LoVo (cell line): ENCODE data around the gene SRCIN1.
"Not testable (repeated sequence)": the region's sequence is repeated elsewhere in the genome, so short reads cannot be mapped to it uniquely, and the experiment has no call there.

Experiments used
- DNase-seq: peaks from one replicate; pipeline ENCODE4 v3.0.0-alpha.2; 2016; ENCODE audit warnings: low spot score

SRCIN1 gene, protein sequence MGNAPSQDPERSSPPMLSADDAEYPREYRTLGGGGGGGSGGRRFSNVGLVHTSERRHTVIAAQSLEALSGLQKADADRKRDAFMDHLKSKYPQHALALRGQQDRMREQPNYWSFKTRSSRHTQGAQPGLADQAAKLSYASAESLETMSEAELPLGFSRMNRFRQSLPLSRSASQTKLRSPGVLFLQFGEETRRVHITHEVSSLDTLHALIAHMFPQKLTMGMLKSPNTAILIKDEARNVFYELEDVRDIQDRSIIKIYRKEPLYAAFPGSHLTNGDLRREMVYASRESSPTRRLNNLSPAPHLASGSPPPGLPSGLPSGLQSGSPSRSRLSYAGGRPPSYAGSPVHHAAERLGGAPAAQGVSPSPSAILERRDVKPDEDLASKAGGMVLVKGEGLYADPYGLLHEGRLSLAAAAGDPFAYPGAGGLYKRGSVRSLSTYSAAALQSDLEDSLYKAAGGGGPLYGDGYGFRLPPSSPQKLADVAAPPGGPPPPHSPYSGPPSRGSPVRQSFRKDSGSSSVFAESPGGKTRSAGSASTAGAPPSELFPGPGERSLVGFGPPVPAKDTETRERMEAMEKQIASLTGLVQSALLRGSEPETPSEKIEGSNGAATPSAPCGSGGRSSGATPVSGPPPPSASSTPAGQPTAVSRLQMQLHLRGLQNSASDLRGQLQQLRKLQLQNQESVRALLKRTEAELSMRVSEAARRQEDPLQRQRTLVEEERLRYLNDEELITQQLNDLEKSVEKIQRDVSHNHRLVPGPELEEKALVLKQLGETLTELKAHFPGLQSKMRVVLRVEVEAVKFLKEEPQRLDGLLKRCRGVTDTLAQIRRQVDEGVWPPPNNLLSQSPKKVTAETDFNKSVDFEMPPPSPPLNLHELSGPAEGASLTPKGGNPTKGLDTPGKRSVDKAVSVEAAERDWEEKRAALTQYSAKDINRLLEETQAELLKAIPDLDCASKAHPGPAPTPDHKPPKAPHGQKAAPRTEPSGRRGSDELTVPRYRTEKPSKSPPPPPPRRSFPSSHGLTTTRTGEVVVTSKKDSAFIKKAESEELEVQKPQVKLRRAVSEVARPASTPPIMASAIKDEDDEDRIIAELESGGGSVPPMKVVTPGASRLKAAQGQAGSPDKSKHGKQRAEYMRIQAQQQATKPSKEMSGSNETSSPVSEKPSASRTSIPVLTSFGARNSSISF

DNA sequence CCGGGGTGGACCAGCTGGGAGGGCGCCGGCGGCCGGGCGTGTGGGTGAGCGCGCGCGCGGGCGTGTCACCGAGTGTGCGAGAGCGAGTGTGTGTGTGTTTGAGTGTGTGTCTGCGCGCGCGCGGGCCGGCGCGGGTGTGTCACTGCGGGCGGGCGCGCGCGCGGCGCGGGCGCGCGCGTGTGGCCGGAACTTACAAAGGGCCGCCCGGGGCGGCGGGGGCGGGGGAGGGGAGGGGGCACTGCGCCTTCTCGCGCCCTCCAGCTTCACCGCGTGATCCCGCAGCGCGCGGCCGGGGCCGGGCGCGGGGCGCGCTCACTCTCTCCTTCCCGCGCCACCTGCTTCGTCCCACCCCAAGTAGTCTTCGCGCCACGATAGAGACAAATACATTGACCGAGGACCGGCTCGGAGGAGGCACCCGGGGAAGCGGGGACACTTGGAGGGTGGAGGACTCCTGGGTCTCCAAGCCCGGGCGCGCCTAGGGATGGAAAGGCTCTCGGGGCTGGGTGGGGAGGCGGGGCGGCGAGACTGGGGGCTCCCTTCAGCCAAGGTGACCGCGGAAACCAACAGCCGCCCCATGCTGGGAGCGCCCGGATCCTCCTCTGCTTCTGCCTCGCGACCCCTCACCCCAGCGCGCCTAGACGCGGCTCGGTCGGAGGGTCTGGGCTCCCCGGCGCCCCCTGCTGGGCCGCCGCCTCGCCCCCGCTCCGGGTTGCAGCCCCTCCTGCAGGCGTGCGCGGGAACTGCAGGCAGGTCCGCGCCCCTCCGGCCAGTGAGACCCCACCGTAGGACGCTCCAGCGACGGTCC lies at the start of gene SRCIN1:
Gene SRCIN1, minus strand, starts transcription at position 112 of the 805 bp plus-strand sequence. CDS start 247 bp downstream, outside the sequence.
- DNase-seq: peak; percentile 64

DNA sequence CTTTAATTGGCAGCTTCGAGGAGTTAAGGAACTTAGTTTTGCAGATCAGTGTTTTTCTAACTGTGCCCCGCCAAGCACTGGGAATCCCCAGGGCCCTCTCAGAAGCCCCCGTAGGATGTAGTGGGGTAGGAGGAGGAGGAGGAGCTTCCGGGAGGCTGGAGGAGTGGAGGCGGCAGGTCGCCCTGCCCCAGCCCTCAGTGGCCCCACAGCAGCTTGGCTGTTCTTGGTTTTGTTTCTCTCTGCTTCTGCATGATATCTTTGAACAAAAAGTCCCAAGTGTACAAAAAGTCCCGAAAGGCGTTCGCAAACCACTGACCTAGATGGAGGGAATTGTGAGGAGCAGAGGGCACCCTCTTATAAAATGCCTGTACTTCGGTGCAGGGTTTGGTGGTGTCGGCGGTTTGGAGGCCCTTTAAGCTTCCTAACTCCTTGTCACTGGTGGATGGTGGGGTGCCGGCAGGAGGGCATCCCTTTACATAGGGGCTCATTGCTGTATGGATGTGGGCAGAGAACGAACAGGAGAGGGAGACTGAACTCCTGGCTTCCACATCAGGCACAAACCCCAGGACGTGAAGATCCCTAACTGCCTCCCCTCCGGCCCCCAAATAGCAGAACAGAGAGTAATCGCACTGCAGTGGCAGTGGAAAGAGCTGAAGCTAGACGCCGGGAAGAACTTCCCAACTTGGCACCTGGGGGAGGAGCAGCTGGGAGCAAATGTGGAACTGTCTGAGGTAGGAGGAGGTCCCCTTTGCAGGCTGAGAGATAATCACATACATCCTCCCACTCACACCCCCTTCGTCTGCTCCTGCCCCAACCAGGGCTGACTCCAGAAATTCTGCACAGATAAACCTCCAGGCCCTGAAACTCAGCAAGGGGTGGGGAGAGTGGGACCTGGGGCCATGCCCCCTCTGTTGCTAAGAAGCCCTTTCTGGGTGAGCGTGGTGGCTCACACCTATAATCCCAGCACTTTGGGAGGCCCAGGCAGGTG lies 49.0 kb upstream of the SRCIN1 start:
- no peak for DNase-seq

DNA sequence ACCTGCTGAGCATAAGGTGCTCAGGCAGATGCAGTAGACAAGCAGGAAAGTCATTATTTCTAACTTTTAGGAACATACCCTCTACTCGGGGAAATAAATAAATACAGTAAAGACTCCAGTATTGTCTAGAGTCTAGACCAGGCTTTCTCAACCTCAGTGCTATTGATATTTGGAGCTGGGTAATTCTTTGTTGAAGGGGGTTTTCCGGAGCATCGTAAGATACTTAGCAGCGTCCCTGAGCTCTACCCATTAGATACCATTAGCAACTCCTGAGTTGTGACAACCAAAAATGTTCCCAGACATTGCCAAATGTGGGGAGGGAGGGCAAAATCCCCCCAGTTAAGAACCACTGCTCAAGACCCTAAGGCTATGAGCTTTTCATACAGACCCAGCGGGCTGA lies 47.9 kb upstream of the SRCIN1 start:
- DNase-seq: no peak

DNA sequence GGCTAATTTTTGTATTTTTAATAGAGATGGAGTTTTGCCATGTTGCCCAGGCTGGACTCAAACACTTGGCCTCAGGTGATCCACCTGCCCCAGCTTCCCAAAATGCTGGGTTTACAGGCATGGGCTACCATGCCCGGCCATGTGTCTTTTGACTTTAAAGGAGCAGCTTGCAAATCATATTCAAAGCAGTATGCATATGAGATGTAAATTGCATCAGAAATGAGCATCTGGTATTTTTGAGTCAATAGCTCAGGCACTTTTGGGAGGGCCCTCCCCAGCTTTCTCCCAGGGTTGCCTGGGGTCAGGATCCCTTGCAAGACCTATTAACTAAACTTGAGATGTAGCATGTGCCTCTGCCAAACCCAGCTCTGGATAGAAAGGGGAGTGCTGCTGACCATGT lies 47.5 kb upstream of the SRCIN1 start:
- no peak for DNase-seq

DNA sequence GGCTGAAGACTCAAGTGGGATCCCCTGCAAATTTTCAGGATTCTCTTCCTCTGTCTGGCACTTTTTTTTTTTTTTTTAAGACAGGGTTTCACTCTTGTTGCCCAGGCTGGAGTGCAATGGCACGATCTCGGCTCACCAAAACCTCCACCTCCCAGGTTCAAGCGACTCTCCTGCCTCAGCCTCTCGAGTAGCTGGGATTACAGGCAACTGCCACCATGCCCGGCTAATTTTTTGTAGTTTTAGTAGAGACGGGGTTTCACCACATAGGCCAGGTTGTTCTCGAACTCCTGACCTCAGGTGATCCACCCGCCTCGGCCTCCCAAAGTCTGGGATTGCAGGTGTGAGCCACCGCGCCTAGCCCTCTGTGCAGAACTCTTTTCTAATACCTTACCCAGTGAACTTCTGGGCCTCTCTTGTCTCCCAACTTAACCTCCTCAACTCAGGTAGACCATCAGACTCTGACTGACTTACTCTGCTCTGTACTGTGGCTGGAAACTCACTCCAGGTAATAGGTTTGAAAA lies 45.0 kb upstream of the SRCIN1 start:
- DNase-seq: not testable (repeated sequence)

DNA sequence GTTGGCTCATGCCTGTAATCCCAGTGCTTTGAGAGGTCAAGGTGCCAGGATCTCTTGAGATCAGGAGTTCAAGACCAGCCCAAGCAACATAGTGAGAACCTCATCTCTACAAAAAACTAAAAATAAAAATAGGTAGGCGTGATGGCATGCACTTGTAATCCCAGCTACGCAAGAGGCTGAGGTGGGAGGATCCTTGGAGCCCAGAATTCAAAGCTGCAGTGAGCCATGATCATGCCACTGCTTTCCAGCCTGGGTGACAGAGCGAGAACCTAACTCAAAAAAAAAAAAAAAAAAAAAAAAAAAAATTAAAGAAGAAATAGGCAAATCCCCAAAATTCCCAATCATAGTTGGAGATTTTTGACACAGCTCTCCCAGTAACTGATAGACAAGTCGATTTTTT lies 32.2 kb upstream of the SRCIN1 start:
- no peak for DNase-seq

DNA sequence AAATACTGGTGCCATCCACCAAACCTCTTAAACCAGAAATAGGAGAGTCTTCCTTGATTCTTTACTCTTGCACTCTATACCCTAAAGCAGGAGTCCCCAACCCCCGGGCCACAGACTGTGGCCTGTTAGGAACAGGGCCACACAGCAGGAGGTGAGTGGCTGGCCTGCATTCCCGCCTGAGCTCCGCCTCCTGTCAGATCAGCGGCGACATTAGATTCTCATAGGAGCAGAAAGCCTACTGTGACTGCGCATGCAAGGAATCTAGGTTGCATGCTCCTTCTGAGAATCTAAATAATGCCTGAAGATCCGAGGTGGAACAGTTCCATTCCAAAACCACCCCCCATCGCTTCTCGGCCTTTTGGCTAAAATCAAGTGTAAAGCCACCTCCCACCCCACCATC lies 30.3 kb upstream of the SRCIN1 start:
- DNase-seq: no peak

DNA sequence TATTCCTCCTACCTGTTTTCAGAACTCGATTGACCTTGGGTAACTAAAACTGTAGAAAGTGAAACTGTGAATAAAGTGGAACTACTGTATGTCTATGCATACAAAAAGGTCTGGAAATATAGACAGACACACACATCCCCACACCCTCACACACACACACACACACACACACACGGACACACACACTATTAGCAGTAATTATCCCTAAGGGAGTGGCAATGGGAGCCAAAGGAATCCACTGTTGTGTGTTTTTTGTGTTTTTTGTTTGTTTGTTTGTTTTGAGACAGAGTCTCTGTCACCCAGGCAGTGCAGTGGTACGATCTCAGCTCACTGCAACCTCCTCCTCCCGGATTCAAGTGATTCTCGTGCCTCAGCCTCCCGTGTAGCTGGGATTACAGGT lies 26.6 kb upstream of the SRCIN1 start:
- no peak for DNase-seq

DNA sequence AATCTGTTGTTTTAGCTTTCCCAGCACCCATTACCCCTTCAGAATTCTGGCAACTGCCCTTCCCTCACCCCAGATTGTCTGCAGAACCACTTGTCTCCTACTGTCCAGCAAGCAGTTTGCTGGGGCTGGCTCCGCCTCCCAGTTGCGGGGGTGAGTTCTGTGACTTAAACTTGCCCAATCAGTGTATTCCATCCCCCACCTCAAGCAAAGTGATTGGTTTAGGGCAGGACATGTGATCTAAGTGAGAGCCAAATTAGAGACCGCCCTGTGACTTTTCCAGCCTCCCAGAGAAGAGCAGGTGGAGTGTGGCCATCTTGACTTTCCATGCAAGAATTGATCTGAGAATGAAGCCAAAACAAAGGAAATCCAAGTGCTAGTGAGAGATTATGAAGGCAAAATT lies 22.7 kb upstream of the SRCIN1 start:
- no peak for DNase-seq

DNA sequence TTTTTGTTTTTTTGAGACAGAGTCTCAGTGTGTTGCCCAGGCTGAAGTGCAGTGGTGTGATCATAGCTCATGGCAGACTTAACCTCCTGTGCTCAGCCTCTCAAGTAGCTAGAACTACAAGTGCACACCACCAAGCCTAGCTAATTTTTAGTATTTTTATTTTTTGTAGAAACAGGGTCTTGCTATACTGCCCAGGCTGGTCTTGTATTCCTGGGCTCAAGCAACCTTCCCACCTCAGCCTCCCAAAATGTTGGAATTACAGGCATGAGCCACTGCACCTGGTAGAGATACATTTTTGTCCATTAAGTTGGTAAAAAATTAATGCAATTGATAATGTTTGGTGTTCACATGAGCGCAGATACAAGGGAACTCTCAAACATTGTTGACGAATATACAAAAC lies 22.2 kb upstream of the SRCIN1 start:
- no peak for DNase-seq

DNA sequence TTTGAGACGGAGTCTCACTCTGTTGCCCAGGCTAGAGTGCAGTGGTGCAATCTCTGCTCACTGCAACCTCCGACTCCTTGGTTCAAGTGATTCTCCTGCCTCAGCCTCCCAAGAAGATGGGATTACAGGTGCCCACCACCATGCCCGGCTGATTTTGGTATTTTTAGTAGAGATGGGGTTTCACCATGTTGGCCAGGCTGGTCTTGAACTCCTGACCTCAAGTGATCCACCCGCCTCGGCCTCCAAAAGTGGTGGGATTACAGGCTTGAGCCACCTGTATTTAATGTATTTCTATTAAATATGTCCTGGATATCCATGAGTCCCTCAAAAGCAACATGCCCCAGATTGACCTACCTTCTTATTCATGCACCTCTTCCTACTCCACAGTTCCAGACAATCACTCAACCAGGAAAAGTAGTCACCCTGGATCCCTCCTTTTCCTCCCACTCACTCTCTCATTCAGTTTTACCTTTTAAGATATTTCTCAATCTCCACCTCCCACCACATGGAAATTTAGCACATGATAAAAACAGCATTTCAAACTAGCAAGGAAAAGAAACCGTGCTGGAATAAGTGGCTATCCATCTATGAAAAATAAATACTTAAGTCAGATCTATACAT lies 21.0 kb upstream of the SRCIN1 start:
- not testable (repeated sequence) for DNase-seq

DNA sequence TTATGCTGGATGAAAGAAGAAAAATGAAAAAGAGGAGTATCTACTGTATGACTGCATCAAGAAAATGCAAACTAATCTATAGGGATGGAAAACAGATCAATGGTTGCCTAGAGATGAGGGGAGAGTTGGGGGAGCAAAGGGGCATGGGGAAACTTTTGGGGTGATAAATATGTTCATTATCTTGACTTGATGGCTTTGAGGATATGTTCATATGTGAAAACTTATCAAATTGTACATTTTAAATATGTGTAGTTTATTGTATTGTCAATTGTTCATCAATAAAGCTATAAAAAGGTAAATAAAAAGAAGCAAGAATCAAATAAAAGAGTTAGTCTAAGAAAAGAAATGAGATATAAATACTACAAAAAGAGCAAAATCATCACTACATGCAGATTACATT lies 19.7 kb upstream of the SRCIN1 start:
- DNase-seq: no peak

DNA sequence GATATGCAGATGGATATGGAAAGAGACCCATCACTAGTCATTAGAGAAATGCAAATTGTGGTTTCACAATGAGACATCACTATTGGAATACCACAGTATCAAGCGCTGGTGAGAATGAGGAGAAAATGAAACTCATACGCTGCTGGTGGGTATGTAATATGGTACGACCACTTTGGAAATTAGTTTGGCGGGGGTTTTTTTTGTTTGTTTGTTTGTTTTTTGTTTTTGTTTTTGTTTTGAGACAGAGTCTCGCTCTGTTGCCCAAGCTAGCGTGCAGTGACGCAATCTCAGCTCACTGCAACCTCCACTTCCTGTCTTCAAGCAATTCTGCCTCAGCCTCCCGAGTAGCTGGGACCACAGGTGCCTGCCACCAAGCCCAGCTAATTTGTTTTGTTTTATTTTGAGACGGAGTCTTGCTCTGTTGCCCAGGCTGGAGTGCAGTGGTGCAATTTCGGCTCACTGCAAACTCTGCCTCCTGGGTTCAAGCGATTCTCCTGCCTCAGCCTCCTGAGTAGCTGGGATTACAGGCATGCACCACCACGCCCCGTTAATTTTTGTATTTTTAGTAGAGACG lies 19.1 kb upstream of the SRCIN1 start:
- not testable (repeated sequence) for DNase-seq

DNA sequence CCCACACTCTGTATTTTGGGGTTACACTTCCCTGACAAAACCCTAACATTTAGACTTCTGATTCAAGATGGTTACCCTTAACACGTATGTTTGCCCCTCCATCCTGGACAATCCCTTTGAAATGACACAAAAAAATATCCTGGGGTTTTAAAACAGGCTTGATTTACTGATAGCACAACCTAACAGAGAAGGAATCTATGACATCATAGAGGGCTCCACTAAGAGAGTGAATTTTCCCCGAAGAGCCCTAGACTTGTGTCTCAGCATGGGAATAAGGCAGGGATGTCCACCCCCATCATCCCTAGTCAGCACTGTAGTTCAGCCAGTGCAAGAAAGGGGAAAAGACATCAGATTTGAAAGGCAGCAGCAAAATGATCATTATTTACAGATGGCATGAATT lies 15.8 kb upstream of the SRCIN1 start:
- no peak for DNase-seq

DNA sequence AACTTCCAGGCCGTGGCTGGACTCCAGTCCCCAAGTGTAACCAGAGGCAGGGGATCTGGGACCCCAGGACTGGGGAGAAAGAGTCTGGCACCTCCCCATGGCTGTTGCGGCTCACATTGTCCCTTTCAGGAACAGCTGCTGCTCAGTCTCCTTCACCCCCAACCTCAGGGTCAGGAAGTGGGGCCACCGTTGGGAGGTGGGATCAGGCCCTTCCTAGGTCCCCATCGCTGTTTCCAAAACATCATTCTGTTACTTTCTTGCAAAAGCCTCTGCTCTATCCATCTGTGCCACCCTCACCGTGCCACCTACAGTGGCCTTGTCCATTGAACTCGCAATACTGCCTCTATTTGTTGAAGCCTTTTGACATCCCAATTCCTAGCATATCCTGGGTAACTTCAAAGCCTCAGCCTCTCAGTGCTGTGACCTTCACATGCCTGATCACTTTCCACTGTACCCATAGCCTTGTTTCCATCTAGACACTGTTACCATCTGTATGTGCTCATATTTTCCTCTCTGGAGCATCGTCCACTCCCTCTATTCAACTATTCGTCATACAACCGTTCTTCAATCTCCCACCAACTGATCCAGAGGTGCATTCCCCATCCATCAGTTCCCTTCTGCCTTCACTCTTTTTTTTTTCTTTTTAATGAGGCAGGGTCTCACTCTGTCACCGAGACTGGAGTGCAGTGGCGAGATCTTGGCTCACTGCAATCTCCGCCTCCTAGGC lies 15.0 kb upstream of the SRCIN1 start:
- no peak for DNase-seq

DNA sequence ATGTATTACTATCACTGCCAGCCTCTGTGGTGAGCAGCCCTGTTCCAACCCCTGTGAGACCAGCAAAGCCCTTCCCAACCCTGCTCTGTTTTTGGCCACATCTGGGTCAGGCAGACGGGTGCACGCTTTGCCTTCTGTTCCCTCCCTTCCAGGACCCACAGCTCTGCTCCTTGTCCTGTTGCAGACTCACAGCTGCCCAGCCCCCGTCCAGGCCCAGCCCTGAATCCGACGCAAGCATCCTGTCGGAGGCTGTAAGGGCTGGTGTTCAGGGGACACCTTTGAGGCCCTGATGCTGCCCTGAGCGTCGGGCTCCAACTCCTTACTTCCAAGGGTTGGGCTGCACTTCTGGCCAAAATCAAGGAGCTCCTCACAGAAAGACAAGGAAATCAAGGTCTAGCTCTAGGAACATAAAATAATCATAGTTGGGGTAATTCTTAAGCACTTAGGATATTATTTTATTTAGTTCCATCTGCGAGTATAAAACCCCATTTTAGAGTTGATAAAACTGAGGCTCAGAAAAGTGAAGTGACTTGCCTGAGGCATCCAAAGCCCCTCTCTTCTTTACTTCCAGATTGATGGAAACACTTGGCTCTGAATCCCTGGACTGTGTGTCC lies 14.3 kb upstream of the SRCIN1 start:
- no peak for DNase-seq

DNA sequence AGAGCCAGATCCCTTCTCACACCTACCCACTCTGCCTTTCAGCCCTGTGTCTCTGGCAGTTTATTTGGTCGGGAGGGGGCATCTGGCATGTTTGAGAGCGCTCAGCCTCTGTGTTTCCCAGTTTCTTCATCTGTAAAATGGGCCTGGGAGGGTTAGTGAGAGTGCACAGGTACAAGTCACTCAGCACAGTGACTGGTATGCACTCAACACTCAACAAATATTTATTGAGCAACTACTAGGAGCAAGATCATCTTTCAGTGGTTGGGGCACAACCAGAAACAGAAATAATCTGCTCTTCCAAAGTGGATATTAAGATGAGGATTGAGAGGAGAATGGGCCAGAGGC lies 13.7 kb upstream of the SRCIN1 start:
- no peak for DNase-seq
